ENCODE data around the gene BTD.

DNA sequence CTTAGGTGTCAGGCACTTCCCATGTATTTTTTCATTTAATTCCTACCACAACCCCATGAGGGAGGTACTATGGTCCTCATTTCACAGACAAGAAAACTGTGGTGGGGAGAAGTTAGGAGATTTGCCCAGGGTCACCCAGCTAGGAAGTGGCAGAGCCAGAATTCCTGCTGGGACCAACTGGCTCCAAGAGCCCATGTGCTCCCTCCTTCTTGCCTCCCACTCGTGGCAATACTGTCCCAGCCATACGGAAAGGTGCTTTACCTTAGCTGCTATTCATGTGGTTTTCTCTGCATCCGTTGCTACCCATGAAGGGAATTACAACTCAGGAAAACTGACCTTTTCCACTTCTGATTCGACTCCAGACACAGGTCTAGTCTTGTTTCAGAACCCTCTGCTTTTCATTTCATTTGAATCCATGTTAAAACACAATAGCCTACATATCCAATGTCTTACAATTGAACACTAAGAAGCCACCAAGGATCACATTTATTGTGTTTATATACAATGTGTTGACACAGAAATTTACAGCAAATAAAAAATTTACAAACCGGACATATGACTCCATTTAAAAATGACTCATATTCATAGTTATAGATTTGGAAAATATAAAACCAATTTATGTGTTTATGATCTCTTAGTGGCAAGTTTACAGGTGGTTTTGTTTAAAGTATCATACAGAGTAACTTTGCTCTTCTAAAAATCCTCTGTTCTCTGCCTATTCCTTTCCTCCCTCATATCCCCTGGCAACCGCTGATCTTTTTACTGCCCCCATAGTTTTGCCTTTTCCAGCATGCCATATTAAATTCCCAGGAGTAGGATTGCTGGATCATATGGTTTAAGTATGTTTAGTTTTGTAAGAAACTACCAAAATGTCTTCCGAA is 58.8 kb downstream of the BTD start:
- TF ChIP-seq EP300 (IDR thresholded peaks at IDR 0.05), result no peak
- no peak for TF ChIP-seq POLR2A (IDR thresholded peaks at IDR 0.05)

All from ovary (tissue), 1 donor.